ENCODE data around the gene CPT1C. TPM values are rescaled to one million over a fixed set of nuclear protein-coding genes. Genes with fewer than 3 reads are reported as not detected.

Gene CPT1C
- total and polyA plus RNA-seq, 2 of the 8 experiments (the other 6 are each of a cell fraction or from before 2014, with no cell fraction given) = 79.6 to 91.8 TPM

- peak; percentile 74; the same call in 1 of the 2 replicates for TF ChIP-seq GABPA (IDR thresholded peaks at IDR 0.05; ENCODE audit: borderline replicate concordance, insufficient read depth, low read length)
- TF ChIP-seq SRF (IDR thresholded peaks at IDR 0.05; ENCODE audit: low read depth, low read length) = peak; percentile 25; the same call in 1 of the 2 replicates
- TF ChIP-seq RNF2 (IDR thresholded peaks at IDR 0.05; ENCODE audit: borderline replicate concordance, low read depth, low read length, missing control alignments, poor library complexity, severe bottlenecking) = no peak
- TF ChIP-seq JUND (IDR thresholded peaks at IDR 0.05; ENCODE audit: low read length) = peak; percentile 77
Observed at GRCh38 chr19:49641688-49642491, 49.0 kb upstream of the CPT1C start, which contains the start of gene SCAF1 (continued).

Measured in H1 (cell line).